GM21390 (cell line): ENCODE data around the gene ARHGAP36.

ENCODE experiments used
- ATAC-seq: cut with Tn5 transposase; IDR thresholded peaks from one replicate; pipeline ENCODE4 v1.9.1; 2021; ENCODE audit not compliant: unreplicated experiment

Gene ARHGAP36

DNA sequence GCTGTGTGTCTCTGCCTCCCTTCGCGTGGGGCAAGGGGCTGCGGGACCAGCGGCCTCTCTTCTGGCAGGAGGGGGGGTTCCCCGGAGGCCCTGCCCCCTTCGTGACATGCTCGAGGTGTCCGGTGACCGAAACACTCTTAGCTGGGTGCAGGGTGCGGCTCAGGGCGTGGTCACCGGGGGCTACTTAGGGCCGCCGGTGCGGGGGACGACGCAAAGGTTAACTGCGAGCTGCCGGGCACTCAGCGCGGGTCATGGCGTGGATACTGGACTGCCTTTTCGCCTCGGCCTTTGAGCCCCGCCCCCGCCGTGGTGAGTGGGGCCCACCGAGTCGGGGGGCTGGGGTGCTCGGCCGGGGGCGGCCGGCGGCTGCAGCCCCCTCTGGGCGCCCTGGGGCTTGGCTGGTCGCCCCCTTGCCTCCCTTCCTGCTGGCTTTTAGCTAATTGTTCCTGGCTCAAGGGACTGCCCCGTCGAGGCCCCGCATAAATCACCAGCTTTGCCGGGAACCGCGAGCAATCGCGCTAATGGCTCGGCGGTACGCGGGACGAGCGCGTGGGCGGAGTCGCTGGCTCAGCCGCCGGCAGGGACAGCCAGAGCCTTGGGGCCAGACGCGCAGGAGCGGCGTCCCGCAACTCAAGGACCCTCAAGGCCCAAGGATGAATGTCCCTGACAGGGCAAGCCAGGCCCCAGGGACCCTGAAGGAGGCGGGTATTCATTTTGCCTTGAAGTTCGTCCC lies at the start of gene ARHGAP36:
TSS of gene ARHGAP36 (plus strand) at position 211 of the 733 bp plus-strand sequence. CDS start 23,320 bp downstream, outside the sequence.
- ATAC-seq, result no peak

DNA sequence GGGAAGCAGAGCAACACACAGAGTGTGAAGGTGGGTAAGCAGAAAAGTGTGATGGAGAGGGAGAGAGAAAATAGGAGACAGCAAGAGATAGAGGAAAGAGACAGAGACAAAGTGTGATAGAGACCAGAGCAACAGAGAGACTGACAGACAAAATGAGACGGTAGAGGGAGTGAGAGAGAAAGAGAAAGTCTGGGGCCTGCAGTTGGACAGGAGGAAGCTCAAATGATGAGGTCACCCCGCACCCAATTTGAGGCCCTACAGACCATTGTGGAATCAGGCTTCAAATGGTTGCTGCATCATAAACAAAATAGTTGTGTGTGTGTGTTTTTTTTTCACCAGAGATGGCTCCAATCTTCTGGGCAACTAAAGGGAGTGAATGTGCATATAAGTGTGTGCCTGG lies 48.0 kb upstream of the ARHGAP36 start:
- no peak for ATAC-seq

DNA sequence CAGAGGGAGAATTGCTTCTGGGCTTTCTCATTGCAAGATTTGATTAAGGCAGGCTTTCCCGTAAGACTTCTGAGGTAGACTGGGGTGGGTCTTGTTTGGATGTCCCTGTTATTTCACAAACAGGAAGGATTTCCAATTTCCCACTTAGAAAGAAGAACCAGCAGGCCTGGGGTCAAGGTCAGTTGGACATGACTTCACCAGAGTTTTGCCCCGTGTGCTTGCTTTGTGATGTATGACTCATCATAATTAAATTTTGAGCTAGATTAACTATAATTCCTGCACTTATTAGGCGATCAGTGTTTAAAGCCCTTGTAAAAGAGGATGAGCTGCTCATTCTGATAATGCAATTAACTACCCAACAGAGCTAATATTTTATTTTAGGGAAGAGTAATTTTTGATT lies 32.8 kb upstream of the ARHGAP36 start:
- ATAC-seq, result no peak

DNA sequence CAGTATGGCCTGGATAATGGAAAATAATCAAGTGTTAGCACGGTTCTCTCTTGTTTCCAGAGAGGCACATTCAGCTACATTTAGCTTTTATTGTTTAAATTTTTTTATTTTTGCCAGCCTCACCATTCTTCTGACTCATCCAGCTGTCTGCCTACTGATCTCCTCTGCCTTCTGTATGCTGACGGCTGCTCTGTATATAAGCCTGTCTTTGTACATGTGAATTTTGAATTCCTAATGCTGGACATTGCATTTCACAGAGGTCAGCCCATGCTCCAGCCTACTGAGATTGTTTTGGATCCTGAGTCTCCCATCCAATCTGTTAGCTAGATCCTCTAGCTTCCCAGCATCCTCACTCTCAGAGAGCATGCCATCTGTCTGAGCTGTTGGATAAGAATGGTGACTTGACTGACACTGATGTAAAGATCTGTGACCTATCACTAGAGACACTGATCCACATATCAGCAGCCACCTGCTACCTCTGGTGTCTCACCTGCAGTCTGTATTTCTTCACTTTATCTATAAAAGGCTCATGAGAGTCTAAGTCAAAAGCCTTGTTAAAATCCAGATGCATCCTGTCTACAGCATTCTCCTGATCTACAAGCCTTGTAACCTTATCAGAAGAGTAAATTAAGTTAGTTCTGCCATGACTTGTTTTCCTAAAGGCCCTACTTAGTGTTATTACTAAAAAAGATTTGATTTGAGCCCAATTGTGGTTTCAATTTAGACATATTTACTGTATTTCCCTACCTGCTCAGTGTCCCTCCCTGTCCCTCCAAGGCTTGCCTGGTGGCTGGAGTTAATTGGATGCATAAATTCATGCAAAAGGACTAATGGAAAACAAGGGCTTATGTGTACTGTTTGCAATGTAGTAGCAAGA lies 25.6 kb upstream of the ARHGAP36 start:
- ATAC-seq, result no peak

DNA sequence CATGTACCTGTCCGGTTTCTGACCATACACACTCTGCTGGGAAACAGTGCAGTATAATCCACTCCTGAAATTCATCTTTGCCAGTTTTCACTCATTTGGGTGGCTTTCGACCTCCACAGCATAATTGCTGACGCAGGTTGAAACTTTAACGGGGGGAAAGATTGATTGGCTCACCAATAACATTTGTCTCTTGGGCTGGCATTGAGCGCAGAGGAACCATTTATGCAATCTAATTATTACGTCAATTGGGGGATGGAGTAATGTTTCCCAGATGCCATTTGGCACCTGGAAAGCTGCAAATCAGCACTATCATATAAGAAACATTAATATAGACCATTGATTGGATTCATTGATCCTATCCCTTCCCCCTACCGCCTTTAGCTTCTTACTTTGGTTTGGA lies 24.1 kb upstream of the ARHGAP36 start:
- ATAC-seq, result no peak

- ATAC-seq, result no peak
These were observed 17.4 kb upstream of the ARHGAP36 start for GRCh38 chrX:131040781-131041180.

GRCh38 chrX:131041667-131042066 lies 16.5 kb upstream of the ARHGAP36 start:
- no peak for ATAC-seq

DNA sequence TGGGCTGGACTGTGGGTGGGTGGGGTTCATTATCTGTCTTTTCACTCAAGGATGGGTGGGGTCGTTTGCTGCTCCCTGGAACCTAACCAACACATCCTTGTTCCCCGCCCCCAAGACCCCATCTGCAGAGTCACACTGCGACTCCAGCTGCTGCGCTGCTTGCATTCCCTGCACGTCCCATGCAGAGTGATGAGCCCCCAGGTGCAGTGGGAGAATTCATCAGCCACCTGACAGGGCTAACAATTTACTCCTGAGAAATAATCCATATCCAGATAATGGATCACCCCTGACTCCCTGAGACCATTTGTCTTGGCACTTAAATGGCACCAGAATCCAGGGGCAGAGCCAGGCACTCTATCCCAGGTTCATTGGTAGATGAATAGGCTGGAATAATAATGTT lies 12.4 kb upstream of the ARHGAP36 start:
- no peak for ATAC-seq

DNA sequence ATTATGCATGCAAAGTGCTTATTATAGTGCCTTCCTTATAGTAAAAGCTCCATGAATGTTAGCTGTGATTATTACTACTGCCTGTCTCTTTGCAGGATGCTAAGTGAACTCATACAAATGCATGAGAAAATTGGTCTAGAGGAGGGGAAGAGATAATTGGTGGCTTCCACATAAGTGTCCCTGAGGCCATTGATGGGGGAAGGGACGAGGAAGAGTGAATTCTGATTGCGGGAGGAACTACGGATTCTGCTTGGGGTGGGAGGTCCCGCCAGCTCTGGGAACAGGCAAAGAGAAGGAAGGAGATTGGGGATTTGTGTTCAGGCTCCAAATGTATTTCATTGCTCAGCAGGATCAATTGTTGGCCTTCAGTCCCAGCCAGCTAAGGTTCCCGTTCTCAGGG lies 11.6 kb upstream of the ARHGAP36 start:
- ATAC-seq, result no peak

GRCh38 chrX:131047180-131047579 lies 11.0 kb upstream of the ARHGAP36 start:
- no peak for ATAC-seq

DNA sequence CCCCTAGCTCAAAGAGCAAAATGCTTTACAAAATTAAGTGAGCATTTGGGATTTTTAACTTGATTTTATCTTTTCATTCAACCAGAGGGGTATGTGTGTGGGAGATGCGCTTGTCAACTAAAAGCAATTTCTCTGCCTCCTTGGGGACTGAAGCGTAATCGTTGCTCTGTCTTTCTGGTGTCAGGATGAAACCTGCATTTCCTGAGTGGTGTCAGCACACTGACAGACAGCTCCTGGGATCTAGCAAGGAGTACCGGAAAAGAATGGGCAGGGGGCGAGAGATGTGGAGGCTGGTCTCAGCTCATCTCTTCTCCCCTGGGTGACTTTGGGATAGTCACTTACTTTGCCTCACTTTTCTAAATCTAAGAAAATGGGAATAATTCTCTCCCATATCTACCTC lies 5.1 kb upstream of the ARHGAP36 start:
- ATAC-seq, result no peak

DNA sequence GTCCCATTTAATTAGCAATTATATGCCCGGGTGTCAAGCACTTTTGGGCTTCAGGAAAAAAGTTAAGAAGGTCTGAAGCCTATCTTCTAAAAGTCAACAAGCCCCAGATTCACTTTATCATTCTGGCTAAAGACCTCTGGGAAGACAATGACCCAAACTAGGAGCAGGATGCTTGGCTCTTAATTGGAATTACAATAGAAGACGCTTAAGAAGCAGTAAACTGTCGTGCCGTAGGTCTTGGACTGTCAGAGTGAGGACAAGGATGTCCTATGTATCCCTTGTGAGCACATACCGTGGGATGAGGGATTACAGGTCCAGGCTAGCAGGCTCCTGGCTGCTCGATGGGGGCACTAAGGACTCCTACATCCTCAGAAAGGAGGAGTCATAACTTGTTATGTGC lies 3.2 kb upstream of the ARHGAP36 start:
- ATAC-seq, result no peak

GRCh38 chrX:131057706-131058105 lies 440 bp upstream of the ARHGAP36 start:
- no peak for ATAC-seq

DNA sequence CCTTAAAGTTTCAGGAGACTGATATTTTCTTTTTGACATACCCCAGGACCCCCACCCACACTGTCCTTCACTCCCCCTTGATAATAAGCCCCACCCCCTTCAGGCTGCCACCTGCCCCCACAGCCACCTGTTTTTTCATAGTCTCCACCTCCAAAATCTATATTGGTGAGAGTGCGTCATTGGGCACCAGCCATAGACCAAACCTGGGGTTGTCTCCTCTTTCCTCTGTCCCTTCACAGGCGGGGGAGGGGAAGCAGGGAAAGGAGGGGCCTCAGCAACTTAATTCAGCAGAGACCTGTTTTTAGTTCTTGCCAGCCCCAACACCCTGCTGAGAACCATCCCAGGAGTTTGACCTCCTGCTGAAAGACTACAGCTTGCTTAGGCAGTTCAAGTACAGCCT lies 1.1 kb downstream of the ARHGAP36 start:
- no peak for ATAC-seq

DNA sequence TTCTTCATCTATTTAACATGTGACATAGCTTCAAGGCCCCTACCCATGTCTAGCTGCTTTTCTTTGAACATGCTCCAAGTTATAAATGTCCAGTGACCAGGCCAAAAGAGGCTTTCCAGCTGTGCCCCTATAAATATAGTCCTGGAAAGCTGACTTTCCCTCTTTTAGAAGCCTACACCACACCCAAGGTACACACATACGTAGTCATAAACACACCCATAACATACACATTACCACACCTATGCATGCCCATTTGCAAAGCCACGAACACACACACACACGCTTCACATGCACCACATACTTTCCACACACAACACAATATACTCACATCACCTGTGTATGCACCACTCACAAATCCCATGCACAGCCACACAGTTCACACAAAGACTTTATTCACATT lies 2.0 kb downstream of the ARHGAP36 start:
- ATAC-seq, result no peak

DNA sequence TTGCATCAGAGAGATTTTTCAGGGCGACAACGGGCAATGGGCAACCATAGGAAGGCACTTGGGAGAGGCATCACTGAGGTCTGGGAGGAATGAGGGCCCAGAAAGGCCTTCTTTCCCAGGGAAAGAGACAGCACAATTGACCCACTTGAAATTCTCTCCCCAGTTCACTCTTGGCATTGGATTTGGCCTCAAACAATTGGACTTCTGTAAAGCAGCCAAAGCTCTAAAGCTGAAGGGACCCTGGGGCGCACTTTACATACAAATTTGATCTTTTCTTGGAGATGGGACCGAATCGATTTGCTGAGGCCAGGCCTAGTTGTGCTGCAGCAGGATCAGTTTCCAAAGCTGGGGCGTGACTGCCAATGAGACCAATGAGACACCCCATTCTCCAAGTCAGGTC lies 3.2 kb downstream of the ARHGAP36 start:
- no peak for ATAC-seq

- ATAC-seq, result no peak
These were observed 5.5 kb downstream of the ARHGAP36 start for GRCh38 chrX:131063613-131064012.

GRCh38 chrX:131066237-131066636 lies 8.1 kb downstream of the ARHGAP36 start:
- ATAC-seq, result no peak

- ATAC-seq, result no peak
These were observed 9.1 kb downstream of the ARHGAP36 start for GRCh38 chrX:131067216-131067615.

DNA sequence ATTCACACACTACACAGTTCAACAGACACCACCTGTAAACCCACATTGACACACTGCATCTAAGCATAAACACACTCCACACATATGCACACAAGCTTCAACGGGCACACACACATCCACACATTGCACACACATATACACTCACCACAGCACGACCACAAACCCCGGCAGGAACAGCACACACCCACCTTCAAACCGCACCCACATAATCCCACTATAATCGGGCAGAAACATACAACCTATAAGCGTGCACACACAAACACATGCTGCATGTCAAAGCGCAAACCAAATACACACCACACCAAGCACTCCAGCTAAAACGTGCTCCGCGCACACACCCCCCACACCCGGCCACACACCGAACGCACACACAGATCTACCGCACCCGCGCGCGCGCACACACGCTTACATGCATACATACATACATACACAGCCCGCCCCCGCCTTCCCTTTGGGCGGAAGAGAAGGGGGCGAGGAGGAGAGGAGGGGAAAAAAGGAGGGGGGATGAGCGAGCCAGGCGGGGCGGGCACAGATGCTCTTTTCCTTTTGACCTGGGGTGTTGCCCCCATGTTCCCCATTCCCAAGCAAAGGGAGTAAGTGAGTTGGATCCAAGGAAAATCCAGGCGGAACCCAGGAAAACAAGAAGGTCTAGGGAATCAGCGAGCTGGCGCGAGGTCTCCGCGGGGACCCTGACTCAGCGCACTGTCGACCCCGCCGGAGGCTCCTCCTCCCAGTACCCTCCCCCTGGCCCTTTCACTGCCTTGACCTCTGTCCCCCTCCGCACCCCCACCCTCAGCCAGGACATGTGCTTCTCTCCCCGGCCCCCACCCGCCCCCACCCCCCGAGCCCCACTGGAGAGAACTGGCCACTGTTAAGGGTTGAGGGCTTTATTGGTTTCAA lies 9.9 kb downstream of the ARHGAP36 start:
- no peak for ATAC-seq
